WTC11 (cell line): Measurements from ENCODE around the gene DENND1C.

Experiments
- JUN ChIP-seq: sonication (generic); formaldehyde crosslinking; IDR thresholded peaks from 2 replicates; pipeline ENCODE4 v1.8.0; 2023; ENCODE audit warnings: mild to moderate bottlenecking, missing genetic modification reagents
- PREB ChIP-seq: sonication (generic); formaldehyde crosslinking; IDR thresholded peaks from 2 replicates; pipeline ENCODE4 v1.8.1; 2022; ENCODE audit warnings: mild to moderate bottlenecking, missing genetic modification reagents, moderate library complexity, borderline replicate concordance
- USF1 ChIP-seq: sonication (generic); formaldehyde crosslinking; IDR thresholded peaks from 2 replicates; pipeline ENCODE4 v1.8.0; 2022; ENCODE audit warnings: mild to moderate bottlenecking, missing genetic modification reagents
- TF ChIP-seq, protein P1 (sequence below): fragments of 200-600 bp; IDR thresholded peaks from 2 replicates; pipeline ENCODE4 v1.8.0; 2022; ENCODE audit warnings: antibody characterized with exemption
- TF ChIP-seq, protein P2 (sequence below): sonication (generic); formaldehyde crosslinking; IDR thresholded peaks from 2 replicates; pipeline ENCODE4 v1.8.1; 2023; ENCODE audit warnings: mild to moderate bottlenecking, missing genetic modification reagents, moderate library complexity

DNA sequence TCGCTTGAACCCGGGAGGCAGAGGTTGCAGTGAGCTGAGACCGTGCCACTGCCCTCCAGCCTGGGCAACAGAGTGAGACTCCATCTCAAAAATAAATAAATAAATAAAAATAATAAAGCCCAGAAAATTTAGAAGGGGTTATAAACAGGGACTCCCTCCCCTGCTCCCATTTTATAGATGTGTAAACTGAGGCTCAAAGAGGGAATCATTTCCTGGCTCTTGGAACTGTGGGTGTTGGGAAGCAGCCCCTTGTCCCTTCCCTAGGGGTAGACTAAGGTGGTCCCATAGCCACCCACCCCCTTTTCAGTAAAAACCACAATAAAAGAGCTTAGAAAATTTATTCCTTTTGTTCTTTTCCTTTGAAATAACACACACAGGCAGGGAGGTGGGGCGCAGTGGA lies 41.8 kb downstream of the DENND1C start:
- TF ChIP-seq, protein P1, sequence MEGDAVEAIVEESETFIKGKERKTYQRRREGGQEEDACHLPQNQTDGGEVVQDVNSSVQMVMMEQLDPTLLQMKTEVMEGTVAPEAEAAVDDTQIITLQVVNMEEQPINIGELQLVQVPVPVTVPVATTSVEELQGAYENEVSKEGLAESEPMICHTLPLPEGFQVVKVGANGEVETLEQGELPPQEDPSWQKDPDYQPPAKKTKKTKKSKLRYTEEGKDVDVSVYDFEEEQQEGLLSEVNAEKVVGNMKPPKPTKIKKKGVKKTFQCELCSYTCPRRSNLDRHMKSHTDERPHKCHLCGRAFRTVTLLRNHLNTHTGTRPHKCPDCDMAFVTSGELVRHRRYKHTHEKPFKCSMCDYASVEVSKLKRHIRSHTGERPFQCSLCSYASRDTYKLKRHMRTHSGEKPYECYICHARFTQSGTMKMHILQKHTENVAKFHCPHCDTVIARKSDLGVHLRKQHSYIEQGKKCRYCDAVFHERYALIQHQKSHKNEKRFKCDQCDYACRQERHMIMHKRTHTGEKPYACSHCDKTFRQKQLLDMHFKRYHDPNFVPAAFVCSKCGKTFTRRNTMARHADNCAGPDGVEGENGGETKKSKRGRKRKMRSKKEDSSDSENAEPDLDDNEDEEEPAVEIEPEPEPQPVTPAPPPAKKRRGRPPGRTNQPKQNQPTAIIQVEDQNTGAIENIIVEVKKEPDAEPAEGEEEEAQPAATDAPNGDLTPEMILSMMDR, result no peak
- TF ChIP-seq JUN, result no peak
- TF ChIP-seq USF1 (CRISPR knock-in tag), result no peak
- TF ChIP-seq, protein P2, sequence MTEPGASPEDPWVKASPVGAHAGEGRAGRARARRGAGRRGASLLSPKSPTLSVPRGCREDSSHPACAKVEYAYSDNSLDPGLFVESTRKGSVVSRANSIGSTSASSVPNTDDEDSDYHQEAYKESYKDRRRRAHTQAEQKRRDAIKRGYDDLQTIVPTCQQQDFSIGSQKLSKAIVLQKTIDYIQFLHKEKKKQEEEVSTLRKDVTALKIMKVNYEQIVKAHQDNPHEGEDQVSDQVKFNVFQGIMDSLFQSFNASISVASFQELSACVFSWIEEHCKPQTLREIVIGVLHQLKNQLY (CRISPR knock-in tag), result no peak
- no peak for TF ChIP-seq PREB (CRISPR knock-in tag)
